ENCODE results near the gene ICE2. TPM values are rescaled to one million over a fixed set of nuclear protein-coding genes. Genes with fewer than 3 reads are reported as not detected.

The ICE2 gene
- total RNA-seq, 3 donors from 2014 or later, result 31.5 to 47.5 (median 36.3) TPM

DNA sequence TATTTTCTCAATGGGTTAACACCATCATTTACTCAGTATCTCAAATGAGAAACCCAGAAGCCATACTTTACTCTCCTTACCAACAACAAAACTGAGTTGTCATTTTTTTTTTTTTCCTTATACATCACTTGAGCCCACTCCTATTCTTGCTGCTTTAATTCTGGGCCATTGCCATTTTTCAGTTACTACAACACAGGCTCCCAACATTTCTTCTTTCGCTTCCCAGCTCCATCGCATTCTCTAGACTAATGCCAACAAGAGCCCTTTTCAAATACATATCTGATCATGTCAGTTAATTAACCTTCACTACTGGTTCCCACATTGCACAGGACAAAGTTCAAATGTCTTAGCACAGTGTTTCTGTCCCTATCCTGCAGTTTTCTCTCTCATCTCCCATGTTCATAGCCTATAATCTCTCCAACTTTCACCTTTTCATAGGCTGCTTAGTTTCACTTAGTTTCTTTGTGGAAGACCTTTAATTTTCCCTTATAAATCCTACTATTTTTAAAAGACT, 58.7 kb downstream of the ICE2 start:
- Histone ChIP-seq H3K36me3 (ENCODE audit: low read depth) (no peaks in the 10 kb centered on the region), H3K9me3 (no peaks in the 10 kb centered on the region), H3K4me3 (no peak overlapping the region), H3K4me1 (ENCODE audit: low read depth) (no peaks in the 10 kb centered on the region)
- DNase-seq, result no peak
- ATAC-seq, result no peak
- intact Hi-C loops (cut with DNase I, micrococcal nuclease), result no loop called here
- TF ChIP-seq CTCF (IDR thresholded peaks at IDR 0.05), result no peak

GRCh38 chr15:60419753-60420152, 59.2 kb downstream of the ICE2 start:
- no peaks in the 10 kb centered on the region for H3K4me1 ChIP-seq (ENCODE audit: low read depth)
- no peaks in the 10 kb centered on the region for H3K36me3 ChIP-seq (ENCODE audit: low read depth)
- ATAC-seq, result no peak
- intact Hi-C loops (cut with DNase I, micrococcal nuclease), result no loop called here
- H3K9me3 ChIP-seq, result no peaks in the 10 kb centered on the region
- TF ChIP-seq CTCF (IDR thresholded peaks at IDR 0.05), result no peak
- H3K4me3 ChIP-seq, result no peak overlapping the region
- no peak for DNase-seq

DNA sequence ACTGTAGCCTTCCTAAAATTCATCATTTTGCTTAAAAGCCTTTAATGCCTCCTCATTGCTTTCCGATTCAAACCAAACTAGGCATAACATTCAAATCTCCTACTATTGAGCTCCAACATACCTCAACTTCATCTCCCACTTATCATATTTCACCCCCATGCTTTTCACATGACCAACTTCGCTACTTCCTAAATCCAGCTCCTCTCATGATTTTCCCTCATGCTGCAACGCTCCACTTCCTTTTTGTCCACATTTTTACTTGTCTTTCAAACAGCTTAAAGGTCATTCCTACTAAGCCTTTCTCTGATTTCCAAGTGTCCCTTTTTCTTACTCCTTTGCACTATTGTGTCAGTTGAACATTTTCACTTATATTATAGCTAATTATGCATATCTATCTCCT, 60.8 kb downstream of the ICE2 start:
- no peaks in the 10 kb centered on the region for H3K4me1 ChIP-seq (ENCODE audit: low read depth)
- TF ChIP-seq CTCF (IDR thresholded peaks at IDR 0.05), result no peak
- no peak for DNase-seq
- no peaks in the 10 kb centered on the region for H3K9me3 ChIP-seq
- H3K36me3 ChIP-seq (ENCODE audit: low read depth), result no peaks in the 10 kb centered on the region
- ATAC-seq, result no peak
- no peak overlapping the region for H3K4me3 ChIP-seq
- intact Hi-C loops (cut with DNase I, micrococcal nuclease), result no loop called here

DNA sequence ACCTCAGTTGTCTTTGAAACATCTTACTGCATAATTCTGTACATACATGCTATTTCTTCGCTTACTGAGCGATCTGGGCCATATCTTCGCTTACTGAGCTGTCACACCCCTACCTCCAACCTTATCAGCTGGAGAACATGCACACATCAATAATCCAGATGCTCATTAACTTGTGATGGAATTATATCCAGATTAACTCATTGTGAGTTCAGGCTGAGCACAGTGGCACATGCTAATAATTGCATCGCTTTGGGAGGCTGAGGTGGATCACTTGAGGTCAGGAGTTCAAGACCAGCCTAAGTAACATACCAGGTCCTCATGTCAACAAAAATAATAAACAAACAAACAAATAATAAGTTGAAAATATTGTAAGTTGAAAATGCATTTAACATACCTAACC, 61.8 kb downstream of the ICE2 start:
- DNase-seq, result no peak

GRCh38 chr15:60416484-60416883, 62.5 kb downstream of the ICE2 start:
- intact Hi-C loops (cut with DNase I, micrococcal nuclease), result no loop called here
- DNase-seq, result no peak

More for the DNA sequence above, 61.8 kb downstream of the ICE2 start:
- ATAC-seq, result no peak
- Histone ChIP-seq H3K4me3 (no peak overlapping the region), H3K36me3 (ENCODE audit: low read depth) (no peaks in the 10 kb centered on the region), H3K9me3 (no peaks in the 10 kb centered on the region), H3K4me1 (ENCODE audit: low read depth) (no peaks in the 10 kb centered on the region)
- intact Hi-C loops (cut with DNase I, micrococcal nuclease), result no loop called here
- TF ChIP-seq CTCF (IDR thresholded peaks at IDR 0.05), result no peak

More at GRCh38 chr15:60416484-60416883, 62.5 kb downstream of the ICE2 start:
- H3K9me3 ChIP-seq, result no peaks in the 10 kb centered on the region
- H3K36me3 ChIP-seq (ENCODE audit: low read depth), result no peaks in the 10 kb centered on the region
- no peaks in the 10 kb centered on the region for H3K4me1 ChIP-seq (ENCODE audit: low read depth)
- ATAC-seq, result no peak
- no peak overlapping the region for H3K4me3 ChIP-seq
- TF ChIP-seq CTCF (IDR thresholded peaks at IDR 0.05), result no peak

Data from mucosa of descending colon (tissue), 3 donors.